ENCODE results near the gene FOXI1.

DNA sequence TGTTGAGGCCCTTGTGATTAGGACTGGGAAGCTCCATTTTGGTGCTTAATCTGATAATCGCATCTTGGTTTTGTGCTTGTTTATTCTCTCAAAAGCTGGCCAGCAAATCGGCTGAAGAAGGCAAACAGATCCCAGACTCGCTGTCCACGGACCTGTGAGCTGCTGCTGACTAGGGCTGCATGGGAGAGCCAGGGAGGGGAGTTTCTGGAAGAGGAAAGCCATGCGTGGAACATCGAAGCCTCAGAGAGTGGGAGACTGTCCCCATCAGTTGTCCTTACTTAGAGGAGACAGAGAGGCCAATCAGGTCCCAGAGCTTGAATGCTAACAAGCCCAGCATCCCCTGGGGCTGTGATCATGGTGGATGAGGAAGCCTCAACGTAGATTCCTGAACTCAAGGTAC is 23.0 kb upstream of the FOXI1 start:
- TF ChIP-seq TAF1 (IDR thresholded peaks at IDR 0.05; ENCODE audit: borderline replicate concordance, low read depth, low read length) = no peak
- TF ChIP-seq POLR2A (IDR thresholded peaks at IDR 0.05; ENCODE audit: low read depth, low read length) = no peak

Measured in GM12892 (cell line).